HepG2 (cell line): ENCODE results near the gene LAMC1. TPM values are rescaled to one million over a fixed set of nuclear protein-coding genes. Genes with fewer than 3 reads are reported as not detected.

Experiments
- ATM ChIP-seq: fragments of 450-650 bp; IDR thresholded peaks from 2 replicates; pipeline ENCODE4 v1.7.1; 2017; ENCODE audit warnings: mild to moderate bottlenecking, borderline replicate concordance
- BCL3 ChIP-seq: sonication (generic); formaldehyde crosslinking; IDR thresholded peaks from 2 replicates; pipeline ENCODE4 v1.5.1; 2020; ENCODE audit warnings: mild to moderate bottlenecking, missing genetic modification reagents, moderate library complexity
- BORCS8-MEF2B ChIP-seq: sonication (generic); formaldehyde crosslinking; IDR thresholded peaks from 2 replicates; pipeline ENCODE4 v1.8.0; 2022; ENCODE audit warnings: mild to moderate bottlenecking, missing genetic modification reagents
- CHD4 ChIP-seq: fragments of 200-600 bp; sonication (generic); IDR thresholded peaks from 2 replicates; pipeline ENCODE4 v1.7.0; 2017; ENCODE audit warnings: mild to moderate bottlenecking, low read length, borderline replicate concordance
- GATA4 ChIP-seq: sonication (generic); IDR thresholded peaks from 2 replicates; pipeline ENCODE4 v1.6.1; 2016; ENCODE audit warnings: antibody characterized with exemption, low read depth, borderline replicate concordance
- HMG20B ChIP-seq: conservative IDR thresholded peaks from 2 replicates; pipeline ENCODE4 v1.6.1; 2016; ENCODE audit warnings: missing genetic modification reagents, missing compliant biosample characterization
- HNRNPH1 ChIP-seq: fragments of 200-400 bp; formaldehyde crosslinking; optimal IDR thresholded peaks from 2 replicates; pipeline ENCODE3; 2017; ENCODE audit warnings: mild to moderate bottlenecking, low read depth, low read length
- HNRNPUL1 ChIP-seq: fragments of 200-400 bp; formaldehyde crosslinking; IDR thresholded peaks from 2 replicates; pipeline ENCODE4 v1.6.1; 2017; ENCODE audit warnings: low read depth, mild to moderate bottlenecking, low read length, moderate library complexity
- HOXA3 ChIP-seq: sonication (generic); formaldehyde crosslinking; IDR thresholded peaks from 2 replicates; pipeline ENCODE4 v1.5.0; 2020; ENCODE audit warnings: missing genetic modification reagents
- ISX ChIP-seq: sonication (generic); formaldehyde crosslinking; conservative IDR thresholded peaks from 2 replicates; pipeline ENCODE4 v1.5.0; 2020; ENCODE audit warnings: missing genetic modification reagents
- KMT2A ChIP-seq: sonication (generic); formaldehyde crosslinking; IDR thresholded peaks from 2 replicates; pipeline ENCODE4 v1.4.0; 2020; ENCODE audit warnings: missing genetic modification reagents
- SOX13 ChIP-seq, 3 experiments: fragments of 450-650 bp in 1 of 3; sonication (generic) in 1 of 3; formaldehyde crosslinking in 1 of 3; IDR thresholded peaks in 2 of 3; conservative IDR thresholded peaks in 1 of 3; 2 replicates each; pipeline versions ENCODE4 v1.5.0 to v1.6.1; 2016 to 2020; ENCODE audit warnings: antibody characterized with exemption in 1 of 3, mild to moderate bottlenecking in 1 of 3, missing compliant biosample characterization in 1 of 3, missing genetic modification reagents in 1 of 3, moderate library complexity in 1 of 3
- TARDBP ChIP-seq: sonication (generic); formaldehyde crosslinking; IDR thresholded peaks from 2 replicates; pipeline ENCODE4 v1.8.0; 2022; ENCODE audit warnings: mild to moderate bottlenecking, missing genetic modification reagents
- ZBTB37 ChIP-seq: sonication (generic); formaldehyde crosslinking; IDR thresholded peaks from 2 replicates; pipeline ENCODE4 v1.4.0; 2020; ENCODE audit warnings: mild to moderate bottlenecking, missing genetic modification reagents
- ZFP62 ChIP-seq: sonication (generic); formaldehyde crosslinking; IDR thresholded peaks from 2 replicates; pipeline ENCODE4 v1.4.0; 2020; ENCODE audit warnings: missing genetic modification reagents
- ZKSCAN1 ChIP-seq: fragments of 150-350 bp; IDR thresholded peaks from 2 replicates; pipeline ENCODE4 v1.6.1; 2014; ENCODE audit warnings: low read length
- ZMYM4 ChIP-seq: sonication (generic); formaldehyde crosslinking; IDR thresholded peaks from 2 replicates; pipeline ENCODE4 v1.8.1; 2023; ENCODE audit warnings: mild to moderate bottlenecking, missing genetic modification reagents
- ZNF337 ChIP-seq: sonication (generic); formaldehyde crosslinking; IDR thresholded peaks from 2 replicates; pipeline ENCODE4 v1.5.1; 2020; ENCODE audit warnings: missing genetic modification reagents, low read depth, mild to moderate bottlenecking, borderline replicate concordance
- ZNF512 ChIP-seq: sonication (generic); formaldehyde crosslinking; IDR thresholded peaks from 2 replicates; pipeline ENCODE4 v1.4.0; 2020; ENCODE audit warnings: mild to moderate bottlenecking, missing genetic modification reagents
- ZNF546 ChIP-seq: sonication (generic); formaldehyde crosslinking; conservative IDR thresholded peaks from 2 replicates; pipeline ENCODE4 v1.8.1; 2023; ENCODE audit warnings: mild to moderate bottlenecking, missing genetic modification reagents
- ZUFSP ChIP-seq: sonication (generic); formaldehyde crosslinking; IDR thresholded peaks from 2 replicates; pipeline ENCODE4 v1.9.0; 2021; ENCODE audit warnings: missing genetic modification reagents, mild to moderate bottlenecking, borderline replicate concordance
- ZXDC ChIP-seq: sonication (generic); formaldehyde crosslinking; IDR thresholded peaks from 2 replicates; pipeline ENCODE4 v1.5.0; 2020; ENCODE audit warnings: mild to moderate bottlenecking, missing genetic modification reagents
- polyA plus RNA-seq, 8 experiments: library from polyadenylated mRNA; depleted of rRNA in 3 of 8; stranded (reverse) in 7 of 8; unstranded in 1 of 8; fragments of >200 nt; fragmentation: Illumina TruSeq in 4 of 8; extraction: Trizol in 4 of 8; gene quantifications; 2 replicates each; pipeline versions ENCODE4 v1.2.1 to v1.2.3, GENCODE V29; 2011 to 2016; ENCODE audit warnings: low read depth in 4 of 8, missing spikeins in 1 of 8, mixed read lengths in 1 of 8; ENCODE audit not compliant: insufficient read depth in 1 of 8
- total RNA-seq, 5 experiments: library from RNA; depleted of rRNA; stranded (reverse); fragments of >200 nt; fragmentation: Illumina TruSeq; extraction: Trizol; gene quantifications; 2 replicates each; pipeline ENCODE4 v1.2.3, GENCODE V29; 2016; ENCODE audit warnings: low read depth in 1 of 5

LAMC1 gene
- total and polyA plus RNA-seq, 2 of the 13 experiments (the other 11 are each of a cell fraction or from before 2014, with no cell fraction given), result 58.5 to 137 TPM

- no peak for TF ChIP-seq SOX13 (IDR thresholded peaks at IDR 0.05)
- peak in 1 of 2 experiments; percentile 86; a peak in 2 of 4 replicates for TF ChIP-seq SOX13 (CRISPR knock-in tag; conservative IDR thresholded peaks at IDR 0.05 in 1 of 2, IDR thresholded peaks at IDR 0.05 in 1 of 2)
- no peak for TF ChIP-seq BCL3 (CRISPR knock-in tag)
- TF ChIP-seq ZNF337 (CRISPR knock-in tag), result no peak
- no peak for TF ChIP-seq ISX
- no peak for TF ChIP-seq ATM
- TF ChIP-seq HNRNPUL1, result no peak
- TF ChIP-seq ZNF546 (CRISPR knock-in tag), result no peak
- TF ChIP-seq KMT2A (CRISPR knock-in tag), result no peak
- peak; percentile 26; the same call in 1 of the 2 replicates for TF ChIP-seq TARDBP (CRISPR knock-in tag)
- TF ChIP-seq BORCS8-MEF2B (CRISPR knock-in tag), result no peak
- TF ChIP-seq ZNF512, result no peak
- TF ChIP-seq CHD4, result no peak
- TF ChIP-seq ZMYM4, result peak; percentile 55
- TF ChIP-seq ZBTB37 (CRISPR knock-in tag), result no peak
- no peak for TF ChIP-seq ZFP62 (CRISPR knock-in tag)
- no peak for TF ChIP-seq ZXDC (CRISPR knock-in tag)
- no peak for TF ChIP-seq ZKSCAN1
- 0 out of 2 replicates have a peak, but pooled peaks have one; percentile 16 for TF ChIP-seq HOXA3 (CRISPR knock-in tag)
- TF ChIP-seq HNRNPH1, result no peak
- peak; percentile 64; the same call in 1 of the 2 replicates for TF ChIP-seq GATA4
- TF ChIP-seq HMG20B (CRISPR knock-in tag), result 0 out of 2 replicates have a peak, but pooled peaks have one; percentile 35
- TF ChIP-seq ZUFSP (CRISPR knock-in tag), result no peak
Measured at GRCh38 chr1:183073320-183073719, 50.1 kb downstream of the LAMC1 start (continued).
